Measurements from ENCODE around the gene BDKRB1.

GRCh38 chr14:96231526-96232130, 24.4 kb upstream of the BDKRB1 start:
- no peak for TF ChIP-seq EZH2 (IDR thresholded peaks at IDR 0.05; ENCODE audit: insufficient read depth, poor library complexity, severe bottlenecking)
- TF ChIP-seq EZH2phosphoT487 (IDR thresholded peaks at IDR 0.05; ENCODE audit: insufficient read depth, low read depth) = no peak

Measured in GM23248 (cell line).